DOHH2 (cell line): ENCODE data around the gene SAMSN1.

Source experiments
- EZH2phosphoT487 ChIP-seq: fragments of 200-600 bp; sonication (generic); IDR thresholded peaks from 2 replicates; pipeline ENCODE4 v1.6.1; 2017; ENCODE audit warnings: borderline replicate concordance, mild to moderate bottlenecking, antibody characterized with exemption, low read length, moderate library complexity, mixed read lengths
- TF ChIP-seq, protein P1 (sequence below): fragments of 200-600 bp; sonication (generic); IDR thresholded peaks from one replicate; pipeline ENCODE4 v1.5.1; 2014; ENCODE audit warnings: antibody characterized with exemption, mild to moderate bottlenecking, low read depth, low read length; ENCODE audit not compliant: poor library complexity, severe bottlenecking

DNA sequence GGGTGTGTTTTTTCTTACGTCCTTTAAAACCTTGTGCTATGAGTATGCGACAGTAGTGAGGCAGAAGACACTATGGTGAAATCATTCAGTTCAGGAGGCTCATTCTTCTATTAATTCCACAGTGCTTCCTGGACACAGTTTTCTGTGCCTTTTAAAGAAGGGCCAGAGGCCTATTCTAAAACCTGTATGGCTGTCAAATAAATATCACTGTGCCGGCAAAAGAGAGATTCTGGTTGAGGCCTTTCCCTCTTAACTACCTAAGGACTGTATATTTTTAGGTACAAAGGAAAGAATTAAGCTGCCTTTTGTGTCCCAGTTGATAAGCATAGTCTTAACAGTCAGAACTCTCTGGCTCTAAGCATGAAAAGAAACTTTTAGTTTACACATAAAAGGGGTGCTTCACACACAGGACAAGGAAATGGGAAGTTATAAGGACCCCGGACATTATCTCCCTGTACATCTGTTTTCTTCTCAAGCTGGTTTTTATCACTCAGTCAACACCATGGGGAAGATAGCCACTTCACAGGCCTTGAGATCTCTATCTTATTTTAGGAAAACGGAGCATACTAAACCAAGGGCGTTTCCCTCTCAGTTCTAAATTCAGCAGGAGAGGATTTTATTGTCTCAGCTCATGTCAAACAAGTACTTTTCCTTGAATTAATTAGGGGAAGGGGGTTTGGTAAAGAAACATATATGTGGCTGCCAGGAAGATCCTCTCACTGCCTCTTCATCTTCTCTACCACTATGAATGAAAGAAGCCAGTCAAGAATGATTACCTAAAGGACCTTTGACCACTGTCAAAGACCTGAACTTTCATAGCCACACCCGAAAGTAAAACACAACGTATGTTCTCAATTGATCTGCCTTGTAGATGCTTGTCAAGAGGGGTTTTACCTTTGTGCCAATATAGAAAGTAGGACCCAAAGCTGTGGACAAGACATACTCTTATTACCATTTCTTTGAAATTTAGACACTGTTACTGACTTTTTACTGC is 91.8 kb downstream of the SAMSN1 start:
- TF ChIP-seq, protein P1, sequence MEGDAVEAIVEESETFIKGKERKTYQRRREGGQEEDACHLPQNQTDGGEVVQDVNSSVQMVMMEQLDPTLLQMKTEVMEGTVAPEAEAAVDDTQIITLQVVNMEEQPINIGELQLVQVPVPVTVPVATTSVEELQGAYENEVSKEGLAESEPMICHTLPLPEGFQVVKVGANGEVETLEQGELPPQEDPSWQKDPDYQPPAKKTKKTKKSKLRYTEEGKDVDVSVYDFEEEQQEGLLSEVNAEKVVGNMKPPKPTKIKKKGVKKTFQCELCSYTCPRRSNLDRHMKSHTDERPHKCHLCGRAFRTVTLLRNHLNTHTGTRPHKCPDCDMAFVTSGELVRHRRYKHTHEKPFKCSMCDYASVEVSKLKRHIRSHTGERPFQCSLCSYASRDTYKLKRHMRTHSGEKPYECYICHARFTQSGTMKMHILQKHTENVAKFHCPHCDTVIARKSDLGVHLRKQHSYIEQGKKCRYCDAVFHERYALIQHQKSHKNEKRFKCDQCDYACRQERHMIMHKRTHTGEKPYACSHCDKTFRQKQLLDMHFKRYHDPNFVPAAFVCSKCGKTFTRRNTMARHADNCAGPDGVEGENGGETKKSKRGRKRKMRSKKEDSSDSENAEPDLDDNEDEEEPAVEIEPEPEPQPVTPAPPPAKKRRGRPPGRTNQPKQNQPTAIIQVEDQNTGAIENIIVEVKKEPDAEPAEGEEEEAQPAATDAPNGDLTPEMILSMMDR, result no peak
- TF ChIP-seq EZH2phosphoT487, result no peak
